ENCODE measurements around the gene MTHFD2.
A peak's percentile ranks its signal among the peaks of the same experiment; 100 is the strongest.

DNA sequence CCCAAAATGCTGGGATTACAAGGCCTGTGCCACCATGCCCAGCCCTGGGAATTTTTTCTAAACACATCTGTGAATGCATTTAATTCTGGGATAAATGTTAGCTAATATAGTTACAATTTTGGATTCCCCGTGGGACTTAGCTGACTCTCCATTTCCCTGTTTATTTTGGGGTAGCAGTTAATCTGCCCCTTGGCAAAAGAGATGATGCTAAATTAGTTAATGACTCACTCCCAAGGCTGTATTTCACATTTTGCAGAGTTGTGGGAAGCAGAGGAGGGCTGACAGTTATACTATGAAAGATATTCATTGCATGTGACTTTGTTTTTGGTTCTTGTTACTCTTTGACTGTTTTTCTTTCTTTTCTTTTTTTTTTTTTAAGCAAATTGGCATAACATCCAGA lies 3.2 kb downstream of the MTHFD2 start:
- TF ChIP-seq, protein P1, sequence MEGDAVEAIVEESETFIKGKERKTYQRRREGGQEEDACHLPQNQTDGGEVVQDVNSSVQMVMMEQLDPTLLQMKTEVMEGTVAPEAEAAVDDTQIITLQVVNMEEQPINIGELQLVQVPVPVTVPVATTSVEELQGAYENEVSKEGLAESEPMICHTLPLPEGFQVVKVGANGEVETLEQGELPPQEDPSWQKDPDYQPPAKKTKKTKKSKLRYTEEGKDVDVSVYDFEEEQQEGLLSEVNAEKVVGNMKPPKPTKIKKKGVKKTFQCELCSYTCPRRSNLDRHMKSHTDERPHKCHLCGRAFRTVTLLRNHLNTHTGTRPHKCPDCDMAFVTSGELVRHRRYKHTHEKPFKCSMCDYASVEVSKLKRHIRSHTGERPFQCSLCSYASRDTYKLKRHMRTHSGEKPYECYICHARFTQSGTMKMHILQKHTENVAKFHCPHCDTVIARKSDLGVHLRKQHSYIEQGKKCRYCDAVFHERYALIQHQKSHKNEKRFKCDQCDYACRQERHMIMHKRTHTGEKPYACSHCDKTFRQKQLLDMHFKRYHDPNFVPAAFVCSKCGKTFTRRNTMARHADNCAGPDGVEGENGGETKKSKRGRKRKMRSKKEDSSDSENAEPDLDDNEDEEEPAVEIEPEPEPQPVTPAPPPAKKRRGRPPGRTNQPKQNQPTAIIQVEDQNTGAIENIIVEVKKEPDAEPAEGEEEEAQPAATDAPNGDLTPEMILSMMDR (IDR thresholded peaks at IDR 0.05): no peak
- TF ChIP-seq POLR2AphosphoS5 (IDR thresholded peaks at IDR 0.05) (peak in 1 of 3 donors; percentile 56), POLR2A (IDR thresholded peaks at IDR 0.05) (no peak)
